OCI-LY3 (cell line): ENCODE results near the gene FFAR3.

Experiments
- H2AFZ ChIP-seq: fragments of 200-600, 300-600 bp; shearing (Covaris generic); 2 replicates; pipeline ENCODE4 v1.6.0; 2014; ENCODE audit warnings: antibody characterized with exemption, low read depth, low read length
- H3K27ac ChIP-seq: fragments of 200-600, 300-600 bp; sonication (generic); 2 replicates; pipeline ENCODE4 v1.5.1; 2014; ENCODE audit warnings: mild to moderate bottlenecking, low read length, moderate library complexity, mixed read lengths
- H3K27me3 ChIP-seq: fragments of 200-600, 300-600 bp; sonication (generic); 2 replicates; pipeline ENCODE4 v1.6.1; 2014; ENCODE audit warnings: low read depth, low read length, mixed read lengths
- H3K36me3 ChIP-seq: fragments of 200-600, 300-600 bp; sonication (generic); replicated peaks from 2 replicates; pipeline ENCODE3; 2014; ENCODE audit warnings: low read depth, low read length, mixed read lengths
- H3K4me1 ChIP-seq: fragments of 300-600, 200-600 bp; sonication (generic); 2 replicates; pipeline ENCODE4 v1.6.1; 2014; ENCODE audit warnings: low read length, mixed read lengths
- H3K4me2 ChIP-seq: fragments of 200-600, 300-600 bp; sonication (generic); 2 replicates; pipeline ENCODE4 v1.6.1; 2014; ENCODE audit warnings: low read length, mixed read lengths
- H3K4me3 ChIP-seq: fragments of 300-600, 200-600 bp; sonication (generic); 2 replicates; pipeline ENCODE4 v1.5.1; 2014; ENCODE audit warnings: antibody characterized with exemption, mild to moderate bottlenecking, low read length, moderate library complexity
- H3K79me2 ChIP-seq: fragments of 300-600, 200-600 bp; shearing (Covaris generic); 2 replicates; pipeline ENCODE4 v1.6.1; 2014; ENCODE audit warnings: mild to moderate bottlenecking, low read length, mixed read lengths
- H3K9ac ChIP-seq: fragments of 300-600, 200-600 bp; shearing (Covaris generic); 2 replicates; pipeline ENCODE4 v1.6.0; 2014; ENCODE audit warnings: mild to moderate bottlenecking, low read length, moderate library complexity
- H3K9me3 ChIP-seq: fragments of 200-600, 300-600 bp; shearing (Covaris generic); 2 replicates; pipeline ENCODE4 v1.6.1; 2014; ENCODE audit warnings: low read length, mixed read lengths; ENCODE audit not compliant: insufficient read depth
- H4K20me1 ChIP-seq: fragments of 200-600, 300-600 bp; sonication (generic); 2 replicates; pipeline ENCODE4 v1.6.1; 2016; ENCODE audit warnings: low read length, mixed read lengths; ENCODE audit not compliant: insufficient read depth
- EZH2phosphoT487 ChIP-seq: fragments of 200-600 bp; shearing (Covaris generic); IDR thresholded peaks from 2 replicates; pipeline ENCODE4 v1.6.1; 2018; ENCODE audit warnings: antibody characterized with exemption, mixed run types, low read depth
- TF ChIP-seq, protein P1 (sequence below): fragments of 200-600, 300-600 bp; sonication (generic); IDR thresholded peaks from 2 replicates; pipeline ENCODE4 v1.5.1; 2014; ENCODE audit warnings: antibody characterized with exemption, low read length, low read depth

Gene FFAR3

DNA sequence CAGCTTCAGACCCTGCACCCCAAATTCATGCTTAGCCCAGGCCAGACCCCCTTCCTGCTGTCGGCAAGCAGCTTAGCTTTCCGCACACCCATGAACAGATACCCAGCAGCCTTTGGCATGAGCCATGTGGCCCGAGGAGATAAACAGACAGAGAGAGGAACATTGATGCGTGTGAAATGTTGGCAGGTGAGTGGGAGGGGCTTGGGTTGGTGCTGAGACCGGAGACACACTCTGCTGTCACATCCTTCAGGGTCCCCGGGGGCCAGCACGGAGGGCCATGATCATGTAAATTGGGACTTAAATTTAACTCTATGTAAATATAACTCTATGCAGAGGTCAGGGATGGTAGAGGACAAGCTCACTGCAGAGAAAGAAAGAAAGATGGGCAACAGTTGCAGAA, 27.8 kb upstream of the FFAR3 start:
- Histone ChIP-seq H4K20me1 (peaks cover 20% of the 10 kb centered on the region), H3K27ac (peak overlapping the region; percentile 86), H3K79me2 (peaks cover 56% of the 10 kb centered on the region), H3K9ac (peak overlapping the region; percentile 88), H2AFZ (no peak overlapping the region), H3K4me2 (peak overlapping the region; percentile 91), H3K4me1 (peaks cover 64% of the 10 kb centered on the region), H3K4me3 (peak overlapping the region; percentile 82), H3K9me3 (0 out of 2 replicates have a peak, but pooled peaks cover 4% of the 10 kb centered on the region), H3K36me3 (peaks cover 51% of the 10 kb centered on the region), H3K27me3 (no peaks in the 10 kb centered on the region)
- TF ChIP-seq, protein P1, sequence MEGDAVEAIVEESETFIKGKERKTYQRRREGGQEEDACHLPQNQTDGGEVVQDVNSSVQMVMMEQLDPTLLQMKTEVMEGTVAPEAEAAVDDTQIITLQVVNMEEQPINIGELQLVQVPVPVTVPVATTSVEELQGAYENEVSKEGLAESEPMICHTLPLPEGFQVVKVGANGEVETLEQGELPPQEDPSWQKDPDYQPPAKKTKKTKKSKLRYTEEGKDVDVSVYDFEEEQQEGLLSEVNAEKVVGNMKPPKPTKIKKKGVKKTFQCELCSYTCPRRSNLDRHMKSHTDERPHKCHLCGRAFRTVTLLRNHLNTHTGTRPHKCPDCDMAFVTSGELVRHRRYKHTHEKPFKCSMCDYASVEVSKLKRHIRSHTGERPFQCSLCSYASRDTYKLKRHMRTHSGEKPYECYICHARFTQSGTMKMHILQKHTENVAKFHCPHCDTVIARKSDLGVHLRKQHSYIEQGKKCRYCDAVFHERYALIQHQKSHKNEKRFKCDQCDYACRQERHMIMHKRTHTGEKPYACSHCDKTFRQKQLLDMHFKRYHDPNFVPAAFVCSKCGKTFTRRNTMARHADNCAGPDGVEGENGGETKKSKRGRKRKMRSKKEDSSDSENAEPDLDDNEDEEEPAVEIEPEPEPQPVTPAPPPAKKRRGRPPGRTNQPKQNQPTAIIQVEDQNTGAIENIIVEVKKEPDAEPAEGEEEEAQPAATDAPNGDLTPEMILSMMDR, result no peak
- no peak for TF ChIP-seq EZH2phosphoT487

DNA sequence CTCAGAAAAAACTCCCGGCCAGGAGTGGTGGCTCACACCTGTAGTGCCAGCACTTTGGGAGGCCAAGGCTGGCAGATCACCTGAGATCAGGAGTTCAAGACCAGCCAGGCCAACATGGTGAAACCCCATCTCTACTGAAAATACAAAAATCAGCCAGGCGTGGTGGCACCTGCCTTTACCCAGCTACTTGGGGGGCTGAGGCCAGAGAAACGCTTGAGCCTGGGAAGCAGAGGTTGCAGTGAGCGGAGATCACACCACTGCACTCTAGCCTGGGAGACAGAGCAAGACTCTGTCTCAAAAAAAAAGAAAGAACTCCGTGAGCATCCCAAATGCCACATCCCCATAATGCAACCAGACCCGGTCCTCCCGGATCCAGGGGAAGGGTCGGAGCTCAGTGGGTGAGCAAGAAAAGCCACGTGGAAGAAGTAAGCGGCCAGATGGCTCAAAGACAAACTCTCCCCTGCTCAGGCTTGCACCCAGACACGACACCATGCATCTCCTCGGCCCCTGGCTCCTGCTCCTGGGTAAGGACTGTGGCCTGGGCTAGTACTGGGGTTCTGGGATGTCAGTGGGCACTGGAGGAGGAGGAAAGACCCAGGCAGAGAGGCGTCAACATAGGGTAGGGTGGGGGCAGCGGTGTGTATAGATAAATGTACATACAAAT, 26.6 kb upstream of the FFAR3 start:
- peak overlapping the region; percentile 88; the same call in 1 of the 2 replicates for H3K9ac ChIP-seq
- TF ChIP-seq, protein P1, result no peak
- no peak for TF ChIP-seq EZH2phosphoT487
- H3K27me3 ChIP-seq, result no peaks in the 10 kb centered on the region
- peaks cover 24% of the 10 kb centered on the region for H4K20me1 ChIP-seq
- H2AFZ ChIP-seq, result no peak overlapping the region
- H3K9me3 ChIP-seq, result 0 out of 2 replicates have a peak, but pooled peaks cover 4% of the 10 kb centered on the region
- peaks cover 62% of the 10 kb centered on the region for H3K36me3 ChIP-seq
- H3K4me1 ChIP-seq, result peaks cover 74% of the 10 kb centered on the region
- H3K79me2 ChIP-seq, result peaks cover 63% of the 10 kb centered on the region
- H3K4me3 ChIP-seq, result peak overlapping the region; percentile 82
- H3K4me2 ChIP-seq, result peak overlapping the region; percentile 91
- peak overlapping the region; percentile 86 for H3K27ac ChIP-seq

DNA sequence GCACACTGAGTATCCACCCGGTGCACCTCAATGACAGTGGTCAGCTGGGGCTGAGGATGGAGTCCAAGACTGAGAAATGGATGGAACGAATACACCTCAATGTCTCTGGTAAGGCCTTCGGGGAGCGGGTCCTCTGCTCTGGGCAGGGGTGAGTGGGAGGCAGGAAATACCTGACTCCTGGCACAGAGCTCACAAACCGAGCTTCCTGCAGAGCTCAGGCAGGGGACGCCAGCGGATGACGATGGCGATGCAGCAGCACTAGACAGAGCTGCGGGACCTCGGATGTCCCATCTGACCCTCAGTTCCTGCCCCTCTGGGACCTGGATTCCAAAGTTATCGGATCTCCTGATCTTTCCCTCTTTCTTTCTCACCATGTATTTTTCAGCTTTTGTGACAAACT, 25.4 kb upstream of the FFAR3 start:
- Histone ChIP-seq H3K27ac (peak overlapping the region; percentile 80), H3K36me3 (peaks cover 72% of the 10 kb centered on the region), H3K4me3 (peak overlapping the region; percentile 65), H3K4me1 (peaks cover 85% of the 10 kb centered on the region), H2AFZ (no peak overlapping the region), H3K9ac (peak overlapping the region; percentile 49), H3K79me2 (peaks cover 65% of the 10 kb centered on the region), H3K4me2 (peak overlapping the region; percentile 83), H3K27me3 (no peaks in the 10 kb centered on the region), H3K9me3 (0 out of 2 replicates have a peak, but pooled peaks cover 4% of the 10 kb centered on the region), H4K20me1 (peaks cover 24% of the 10 kb centered on the region)
- TF ChIP-seq, protein P1, result 0 out of 2 replicates have a peak, but pooled peaks have one; percentile 4
- TF ChIP-seq EZH2phosphoT487, result no peak

DNA sequence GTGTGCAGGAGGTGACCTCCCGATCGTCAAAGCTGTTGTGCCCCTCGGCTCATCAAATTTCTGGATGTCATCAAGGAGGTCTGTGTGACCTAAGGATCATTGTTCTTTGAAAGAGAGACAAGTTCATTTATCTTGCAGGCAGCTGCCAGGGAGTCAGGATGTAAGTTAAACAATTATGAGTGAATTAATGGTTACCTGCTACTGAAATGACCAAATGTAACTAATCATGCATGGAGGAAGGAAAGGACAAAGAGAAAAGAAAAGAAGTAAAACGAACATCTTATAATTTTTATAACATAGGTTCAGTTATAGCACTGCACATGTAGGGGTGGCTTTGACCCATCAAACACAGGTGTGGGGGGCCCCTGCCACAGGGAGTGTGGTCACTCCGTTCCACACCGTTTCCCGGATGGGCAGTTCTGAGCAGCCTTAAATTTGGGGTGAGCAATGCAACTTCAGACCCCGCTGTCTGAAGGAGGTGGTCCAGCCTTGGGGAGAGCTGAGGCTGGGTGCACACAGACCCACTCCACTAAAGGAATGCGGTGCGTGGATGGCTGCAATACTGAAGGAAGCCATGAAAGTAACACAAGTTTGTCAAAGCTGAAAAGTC, 24.0 kb upstream of the FFAR3 start:
- Histone ChIP-seq H2AFZ (no peak overlapping the region), H3K4me3 (peak overlapping the region; percentile 65), H3K9me3 (0 out of 2 replicates have a peak, but pooled peaks cover 4% of the 10 kb centered on the region), H3K4me1 (peaks cover 77% of the 10 kb centered on the region), H3K27me3 (no peaks in the 10 kb centered on the region), H4K20me1 (peaks cover 24% of the 10 kb centered on the region), H3K27ac (peak overlapping the region; percentile 80), H3K79me2 (peaks cover 67% of the 10 kb centered on the region), H3K36me3 (peaks cover 80% of the 10 kb centered on the region), H3K9ac (peak overlapping the region; percentile 49), H3K4me2 (peak overlapping the region; percentile 83)
- TF ChIP-seq EZH2phosphoT487, result no peak
- TF ChIP-seq, protein P1, result no peak
